GM12873 (cell line): ENCODE data around the gene GZF1.

Experiments used
- TF ChIP-seq, protein P1 (sequence below): IDR thresholded peaks from 2 replicates; pipeline ENCODE4 v1.5.1; 2012; ENCODE audit warnings: low read depth, mild to moderate bottlenecking, moderate library complexity, low read length, control low read depth; ENCODE audit not compliant: insufficient read depth; ENCODE audit errors: missing control alignments

Gene GZF1

DNA sequence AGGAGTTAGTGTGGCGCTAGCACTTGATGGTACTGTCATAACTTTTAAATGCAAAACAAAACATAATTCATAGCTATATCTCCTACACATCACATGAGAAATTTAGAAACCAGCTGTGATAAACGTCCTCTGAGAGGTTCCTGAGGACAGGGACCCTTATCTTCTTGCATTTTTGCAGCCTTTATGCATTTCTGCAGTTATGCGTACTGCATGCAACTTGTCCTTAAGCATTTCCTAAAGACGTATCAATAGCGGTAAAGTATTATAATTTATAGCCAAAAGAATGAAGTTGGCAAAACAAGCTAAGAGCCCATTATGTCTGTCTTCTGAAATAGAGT, 57.6 kb downstream of the GZF1 start:
- TF ChIP-seq, protein P1, sequence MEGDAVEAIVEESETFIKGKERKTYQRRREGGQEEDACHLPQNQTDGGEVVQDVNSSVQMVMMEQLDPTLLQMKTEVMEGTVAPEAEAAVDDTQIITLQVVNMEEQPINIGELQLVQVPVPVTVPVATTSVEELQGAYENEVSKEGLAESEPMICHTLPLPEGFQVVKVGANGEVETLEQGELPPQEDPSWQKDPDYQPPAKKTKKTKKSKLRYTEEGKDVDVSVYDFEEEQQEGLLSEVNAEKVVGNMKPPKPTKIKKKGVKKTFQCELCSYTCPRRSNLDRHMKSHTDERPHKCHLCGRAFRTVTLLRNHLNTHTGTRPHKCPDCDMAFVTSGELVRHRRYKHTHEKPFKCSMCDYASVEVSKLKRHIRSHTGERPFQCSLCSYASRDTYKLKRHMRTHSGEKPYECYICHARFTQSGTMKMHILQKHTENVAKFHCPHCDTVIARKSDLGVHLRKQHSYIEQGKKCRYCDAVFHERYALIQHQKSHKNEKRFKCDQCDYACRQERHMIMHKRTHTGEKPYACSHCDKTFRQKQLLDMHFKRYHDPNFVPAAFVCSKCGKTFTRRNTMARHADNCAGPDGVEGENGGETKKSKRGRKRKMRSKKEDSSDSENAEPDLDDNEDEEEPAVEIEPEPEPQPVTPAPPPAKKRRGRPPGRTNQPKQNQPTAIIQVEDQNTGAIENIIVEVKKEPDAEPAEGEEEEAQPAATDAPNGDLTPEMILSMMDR, result no peak

DNA sequence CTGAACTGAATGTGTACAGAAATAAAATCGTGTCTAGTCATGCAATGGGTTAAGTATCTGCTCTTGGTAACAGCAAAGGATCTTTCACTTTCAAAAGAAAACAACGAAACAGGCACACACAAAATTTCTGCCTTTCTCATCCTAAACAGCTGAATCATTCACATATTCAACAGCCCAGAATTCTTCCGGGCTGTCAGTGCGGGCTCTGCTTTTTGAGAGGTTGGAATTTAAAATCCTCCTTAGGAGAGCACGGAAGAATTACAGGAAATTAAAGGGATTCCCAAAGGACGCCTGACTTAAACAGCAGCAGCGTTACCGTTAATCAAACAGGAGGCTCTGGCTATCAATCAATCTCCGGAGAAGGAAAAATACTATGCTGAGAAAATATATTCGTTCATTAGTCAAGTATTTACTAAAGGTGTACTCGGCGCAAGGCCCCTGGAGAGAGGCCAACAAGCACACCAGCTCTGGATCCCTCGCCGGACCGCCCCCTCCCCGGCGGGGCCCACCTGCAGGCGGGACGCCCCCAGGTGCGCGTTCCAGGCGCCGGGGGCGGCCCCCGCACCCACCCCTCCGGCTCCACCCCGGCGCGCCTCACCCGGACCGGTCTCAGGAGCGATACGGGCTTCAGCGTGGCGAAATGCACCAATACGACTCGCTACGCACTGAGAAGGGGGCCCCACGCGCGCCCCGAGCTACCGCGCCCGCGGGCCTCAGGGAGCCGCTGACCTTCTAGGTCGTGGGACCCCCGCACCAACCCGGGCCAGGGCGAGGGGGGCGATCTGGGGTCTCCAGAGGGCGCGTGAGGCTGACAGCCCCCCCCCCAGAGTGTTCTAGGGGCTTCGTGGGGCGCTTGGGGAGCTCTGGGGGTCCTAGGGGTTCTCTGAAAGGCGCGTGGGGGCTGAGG, 58.3 kb downstream of the GZF1 start:
- TF ChIP-seq, protein P1, result no peak

DNA sequence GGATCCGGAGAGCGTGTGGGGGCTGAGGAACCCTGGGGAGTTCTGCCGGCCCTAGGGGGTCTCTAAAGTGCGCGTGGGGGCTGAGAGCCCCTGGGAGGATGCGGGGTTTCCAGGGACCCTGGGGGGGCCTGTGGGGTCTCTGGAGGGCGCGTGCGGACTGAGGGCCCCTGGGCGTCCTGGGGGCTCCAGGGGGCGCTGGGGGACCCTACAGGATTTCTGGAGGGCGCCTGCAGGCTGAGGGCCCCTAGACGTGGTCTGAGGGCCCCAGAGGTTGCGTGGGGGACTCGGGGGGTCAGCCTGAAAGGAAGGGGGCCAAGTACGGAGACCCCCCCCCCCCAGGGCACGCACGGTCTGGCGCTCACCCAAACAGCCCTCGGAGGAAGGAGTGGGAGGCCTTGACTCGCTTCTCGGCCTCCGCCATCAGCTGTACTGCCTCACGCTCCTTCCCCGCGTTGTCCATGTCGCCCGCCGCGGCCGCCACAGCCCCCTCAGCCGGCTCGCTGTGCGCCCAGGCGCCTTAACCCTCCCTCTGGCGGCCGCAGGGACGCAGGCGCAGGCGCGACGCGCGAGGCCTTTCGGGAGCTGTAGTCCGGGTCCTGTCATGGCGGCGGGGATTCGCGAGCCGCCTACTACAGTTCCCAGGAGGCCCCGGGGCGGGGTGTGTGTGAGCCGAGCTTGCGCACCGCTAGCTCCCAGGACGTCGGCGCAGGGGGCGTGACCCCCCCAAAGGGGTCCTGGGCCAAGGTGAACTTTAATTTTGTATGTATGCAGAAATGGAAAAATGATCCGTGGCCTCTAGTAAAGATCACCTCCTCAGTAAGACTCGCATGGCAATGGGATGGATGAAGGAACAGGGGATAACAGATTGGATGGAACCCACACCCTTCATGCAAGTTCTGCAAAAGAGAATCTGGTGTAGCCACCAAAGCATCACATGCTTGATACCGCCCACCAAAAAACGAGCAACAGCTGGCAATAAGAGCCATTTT, 59.3 kb downstream of the GZF1 start, which contains the start of gene NAPB:
NAPB (minus strand) TSS at position 546 of the 989 bp plus-strand sequence; CDS start at position 460, 86 bp downstream.
- TF ChIP-seq, protein P1, result peak; percentile 33
